Suprapubic skin (tissue), 4 donors: ENCODE data around the gene PGLYRP2. TPM values are rescaled to one million over a fixed set of nuclear protein-coding genes. Genes with fewer than 3 reads are reported as not detected.
"Not testable (repeated sequence)": the region's sequence is repeated elsewhere in the genome, so short reads cannot be mapped to it uniquely, and the experiment has no call there.

Source experiments
- DNase-seq, 2 donors: peaks; one replicate each; pipeline ENCODE4 v3.0.0-alpha.2; 2019; ENCODE audit warnings: low spot score in 2 of 2
- H3K27ac ChIP-seq: fragments of 200-600 bp; sonication (generic); one replicate; pipeline ENCODE4 v1.5.1; 2019
- H3K27me3 ChIP-seq: fragments of 200-600 bp; sonication (generic); one replicate; pipeline ENCODE4 v1.5.1; 2019
- H3K36me3 ChIP-seq: fragments of 200-600 bp; sonication (generic); one replicate; pipeline ENCODE4 v1.5.1; 2019
- H3K4me1 ChIP-seq: fragments of 200-600 bp; sonication (generic); one replicate; pipeline ENCODE4 v1.5.1; 2019
- H3K4me3 ChIP-seq: fragments of 200-600 bp; sonication (generic); one replicate; pipeline ENCODE4 v1.5.1; 2019; ENCODE audit warnings: mild to moderate bottlenecking
- H3K9me3 ChIP-seq: fragments of 200-600 bp; sonication (generic); one replicate; pipeline ENCODE4 v1.5.1; 2019
- CTCF ChIP-seq, 2 donors: fragments of 200-600 bp in 1 of 2; fragments of 450-650 bp in 1 of 2; sonication (generic) in 1 of 2; IDR thresholded peaks; one replicate each; pipeline ENCODE4 v1.5.1; 2016 to 2019; ENCODE audit warnings: antibody characterized with exemption in 2 of 2, mild to moderate bottlenecking in 1 of 2, moderate library complexity in 1 of 2
- EP300 ChIP-seq: sonication (generic); formaldehyde crosslinking; IDR thresholded peaks from one replicate; pipeline ENCODE4 v1.6.1; 2017; ENCODE audit warnings: antibody characterized with exemption
- POLR2A ChIP-seq, 2 donors: fragments of 450-650 bp; IDR thresholded peaks; one replicate each; pipeline ENCODE4 v1.6.1; 2017; ENCODE audit warnings: antibody characterized with exemption in 2 of 2, mild to moderate bottlenecking in 2 of 2, moderate library complexity in 2 of 2
- POLR2AphosphoS5 ChIP-seq, 3 donors: sonication (generic); formaldehyde crosslinking; IDR thresholded peaks; one replicate each; pipeline ENCODE4 v1.6.1; 2017; ENCODE audit warnings: antibody characterized with exemption in 3 of 3
- WGBS: methylation state at CpG from one replicate; pipeline ENCODE4 v1.1.5; 2018; 5-methylcytosine and 5-hydroxymethylcytosine counted together
- total RNA-seq, 4 donors: library from RNA; depleted of rRNA; stranded (reverse); fragments of >200 nt; gene quantifications; one replicate each; pipeline ENCODE4 v1.1.0, GENCODE V29; 2016

Gene PGLYRP2
- total RNA-seq, 4 donors from 2014 or later = 0.21 TPM; not detected in 3

GRCh38 chr19:15476325-15476724, 3.0 kb downstream of the PGLYRP2 start:
- Histone ChIP-seq H3K4me3 (no peak overlapping the region), H3K36me3 (no peaks in the 10 kb centered on the region)
- WGBS = 51% methylated on average over 4 of the region's 5 CpGs

DNA sequence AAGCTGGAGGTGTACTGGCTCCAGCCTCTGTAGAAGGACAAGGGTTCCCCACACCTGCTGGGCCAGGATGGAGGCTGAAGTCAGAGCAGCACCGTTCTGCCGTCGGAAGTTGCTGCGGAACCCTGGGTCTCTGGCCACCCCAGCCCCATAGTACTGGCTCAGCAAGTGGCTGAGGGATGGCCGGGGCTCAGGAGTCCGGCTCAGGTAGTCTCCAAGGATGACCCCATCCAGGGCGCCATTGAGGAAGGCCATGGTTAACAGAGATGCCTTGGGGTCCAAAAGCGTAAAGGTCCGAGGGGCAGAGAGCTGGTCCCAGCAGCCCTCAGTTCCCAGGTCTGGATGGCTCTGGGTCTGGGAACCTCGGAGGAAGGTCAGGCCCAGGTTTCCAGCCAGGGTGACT, 3.7 kb downstream of the PGLYRP2 start:
- no peak for TF ChIP-seq EP300
- TF ChIP-seq POLR2AphosphoS5 (IDR thresholded peaks at IDR 0.05) = no peak
- TF ChIP-seq CTCF (IDR thresholded peaks at IDR 0.05) = no peak
- no peak for TF ChIP-seq POLR2A (IDR thresholded peaks at IDR 0.05)
- no peaks in the 10 kb centered on the region for H3K4me1 ChIP-seq
- no peaks in the 10 kb centered on the region for H3K36me3 ChIP-seq
- no peak for DNase-seq
- no peak overlapping the region for H3K4me3 ChIP-seq
- H3K27me3 ChIP-seq = peaks cover 12% of the 10 kb centered on the region
- H3K27ac ChIP-seq = no peak overlapping the region
- 97% methylated on average over 8 of the region's 10 CpGs for WGBS
- peaks cover 4% of the 10 kb centered on the region for H3K9me3 ChIP-seq

More at GRCh38 chr19:15476325-15476724, 3.0 kb downstream of the PGLYRP2 start:
- TF ChIP-seq CTCF (IDR thresholded peaks at IDR 0.05) (no peak), POLR2AphosphoS5 (IDR thresholded peaks at IDR 0.05) (no peak), POLR2A (IDR thresholded peaks at IDR 0.05) (no peak), EP300 (no peak)
- Histone ChIP-seq H3K9me3 (peaks cover 4% of the 10 kb centered on the region), H3K4me1 (no peaks in the 10 kb centered on the region), H3K27me3 (peaks cover 6% of the 10 kb centered on the region), H3K27ac (no peak overlapping the region)
- DNase-seq = no peak

DNA sequence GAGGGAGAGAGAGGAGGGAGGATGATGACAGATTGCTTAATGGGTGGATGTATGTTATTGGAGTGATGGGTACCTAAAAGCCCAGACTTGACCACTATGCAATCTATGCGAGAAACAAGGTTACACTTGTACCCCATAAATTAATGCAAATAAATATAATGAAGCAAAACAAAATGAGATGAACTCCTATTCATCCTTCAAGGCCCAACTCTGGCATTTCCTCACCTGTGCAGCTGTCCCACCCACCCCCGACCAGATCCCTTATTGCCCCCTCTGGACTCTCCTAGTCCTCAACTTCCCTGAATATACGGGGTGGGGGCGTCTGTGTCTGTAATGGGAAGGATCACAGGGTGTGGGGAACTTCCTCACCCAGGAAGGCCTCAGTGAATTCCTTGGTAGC, 4.1 kb downstream of the PGLYRP2 start:
- Histone ChIP-seq H3K27ac (no peak overlapping the region), H3K4me1 (no peaks in the 10 kb centered on the region), H3K27me3 (peaks cover 16% of the 10 kb centered on the region), H3K4me3 (no peak overlapping the region), H3K36me3 (no peaks in the 10 kb centered on the region), H3K9me3 (peaks cover 4% of the 10 kb centered on the region)
- DNase-seq = no peak
- WGBS = 82% methylated on average over 4 of the region's 4 CpGs
- TF ChIP-seq CTCF (IDR thresholded peaks at IDR 0.05) (no peak), POLR2A (IDR thresholded peaks at IDR 0.05) (no peak), EP300 (no peak), POLR2AphosphoS5 (IDR thresholded peaks at IDR 0.05) (no peak)

- H3K36me3 ChIP-seq, H3K27ac ChIP-seq, H3K9me3 ChIP-seq, H3K4me3 ChIP-seq, DNase-seq, H3K4me1 ChIP-seq: not testable (repeated sequence)
- WGBS = 57% methylated on average over 4 of the region's 4 CpGs
- peaks cover 29% of the 10 kb centered on the region for H3K27me3 ChIP-seq
Measured at GRCh38 chr19:15473821-15474220, 5.5 kb downstream of the PGLYRP2 start.

- Histone ChIP-seq H3K4me3 (no peak overlapping the region), H3K27ac (no peak overlapping the region), H3K36me3 (no peaks in the 10 kb centered on the region), H3K4me1 (peaks cover 10% of the 10 kb centered on the region), H3K27me3 (peaks cover 37% of the 10 kb centered on the region), H3K9me3 (peaks cover 4% of the 10 kb centered on the region)
- WGBS = 48% methylated on average over 21 of the region's 31 CpGs
- TF ChIP-seq POLR2AphosphoS5 (IDR thresholded peaks at IDR 0.05) (no peak), EP300 (no peak), POLR2A (IDR thresholded peaks at IDR 0.05) (no peak), CTCF (IDR thresholded peaks at IDR 0.05) (no peak)
- DNase-seq = no peak
Measured at GRCh38 chr19:15471639-15472101, 7.6 kb downstream of the PGLYRP2 start.
